Esophagus squamous epithelium (tissue), 4 donors: ENCODE measurements around the gene ODF2.

Experiments
- CTCF ChIP-seq, 6 experiments: fragments of 450-650 bp in 4 of 6; fragments of 200-600 bp in 2 of 6; sonication (generic) in 2 of 6; IDR thresholded peaks; one replicate each; pipeline ENCODE4 v1.5.1; 2016 to 2019; ENCODE audit warnings: antibody characterized with exemption in 6 of 6, mild to moderate bottlenecking in 4 of 6, moderate library complexity in 4 of 6
- POLR2A ChIP-seq, 4 donors: fragments of 450-650 bp; IDR thresholded peaks; one replicate each; pipeline ENCODE4 v1.6.1; 2017; ENCODE audit warnings: antibody characterized with exemption in 4 of 4, mild to moderate bottlenecking in 4 of 4, moderate library complexity in 3 of 4

GRCh38 chr9:128415281-128415680 is 40.5 kb upstream of the ODF2 start:
- no peak for TF ChIP-seq CTCF (IDR thresholded peaks at IDR 0.05)
- TF ChIP-seq POLR2A (IDR thresholded peaks at IDR 0.05), result no peak
